NCI-H345 (cell line): ENCODE measurements around the gene OR1K1.
"Not testable (repeated sequence)": the region's sequence is repeated elsewhere in the genome, so short reads cannot be mapped to it uniquely, and the experiment has no call there.

Experiments
- DNase-seq: peaks from one replicate; lab custom pipeline; 2025; lab: John Stamatoyannopoulos, UW

Gene OR1K1

DNA sequence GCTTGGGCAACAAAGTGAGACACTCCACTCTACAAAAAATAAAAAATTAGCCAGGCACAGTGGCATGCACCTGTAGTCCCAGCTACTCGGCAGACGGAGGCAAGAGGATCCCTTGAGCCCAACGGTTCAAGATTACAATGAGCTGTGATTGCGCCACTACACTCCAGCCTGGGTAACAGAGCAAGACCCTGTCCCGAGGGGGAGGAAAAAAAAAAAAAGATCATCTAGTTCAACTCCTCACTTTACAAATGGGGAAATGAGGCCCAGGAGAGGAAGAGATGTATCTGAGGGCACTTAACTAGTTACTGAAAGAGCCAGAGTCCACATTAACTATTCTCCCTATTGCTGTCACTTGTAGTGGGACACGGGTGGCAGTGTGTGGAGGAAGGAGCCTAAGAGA is 14.6 kb downstream of the OR1K1 start:
- no peak for DNase-seq

DNA sequence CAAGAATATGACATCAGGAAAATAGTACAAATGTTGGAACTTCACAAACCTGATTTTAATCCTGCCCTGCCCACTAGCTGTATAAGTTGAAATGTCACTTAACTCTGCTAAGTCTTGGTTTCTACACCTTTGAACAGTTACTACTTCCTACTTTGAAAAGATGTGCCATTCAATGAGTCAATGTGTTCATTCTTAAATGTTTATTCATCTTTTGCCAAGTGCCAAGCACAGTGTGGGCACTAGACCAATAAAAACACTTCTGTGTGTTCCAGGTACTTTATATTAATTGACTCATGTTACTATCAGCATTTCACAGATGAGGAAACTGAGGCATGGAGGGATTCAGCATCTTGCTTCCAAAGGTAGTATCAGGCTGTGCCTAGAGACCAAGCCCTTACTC is 15.6 kb downstream of the OR1K1 start:
- DNase-seq = no peak

GRCh38 chr9:122816163-122816867 is 16.4 kb downstream of the OR1K1 start:
- DNase-seq = no peak

DNA sequence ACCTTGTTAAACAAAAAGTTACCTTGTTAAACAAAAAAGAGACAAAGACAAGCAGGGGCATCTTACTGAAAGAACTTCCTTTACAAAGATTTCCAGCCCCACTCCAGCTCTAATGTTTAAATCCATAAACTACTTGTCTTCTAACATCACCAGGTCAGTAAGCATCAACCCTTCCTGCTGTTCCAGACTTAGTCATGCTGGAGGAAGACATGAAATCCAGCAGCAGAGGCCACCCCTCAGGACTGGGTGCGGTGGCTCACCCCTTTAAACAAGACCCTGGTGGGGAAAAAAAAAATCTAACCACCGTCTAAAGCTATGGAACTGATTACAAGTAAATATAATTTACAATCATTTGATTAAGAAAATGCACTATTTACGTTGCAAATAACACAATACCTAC is 19.4 kb downstream of the OR1K1 start:
- DNase-seq = no peak

DNA sequence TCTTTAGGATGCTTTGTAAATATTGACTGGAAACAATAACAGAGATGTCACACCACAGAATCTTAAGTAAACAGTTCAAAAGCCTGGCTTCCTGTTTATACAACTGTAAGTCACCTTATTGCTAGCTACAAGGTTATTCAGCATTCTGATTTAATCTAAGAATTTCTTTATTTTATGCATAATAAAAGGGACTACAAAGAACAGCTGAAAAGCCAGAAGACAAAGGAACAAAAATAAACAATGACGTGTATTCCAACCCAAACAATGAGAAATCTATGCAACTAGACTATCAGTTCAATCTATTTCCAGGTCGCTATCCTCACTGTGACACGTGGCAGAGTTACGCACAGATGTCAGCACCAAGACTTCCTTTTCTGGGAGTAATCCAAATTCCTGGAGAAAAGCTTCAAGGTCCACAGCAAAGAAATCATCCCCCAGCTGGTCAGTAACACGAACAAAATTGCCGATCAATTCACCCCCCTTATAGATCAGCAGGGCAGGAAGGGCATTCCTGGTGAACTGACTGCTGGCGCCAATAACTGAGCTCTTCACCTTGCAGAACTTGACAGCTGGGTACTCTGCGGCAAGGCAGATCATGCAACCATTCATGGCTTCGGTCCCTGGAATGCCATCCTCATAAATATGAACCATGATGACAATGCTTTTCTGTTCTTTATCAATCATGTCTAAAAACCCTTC is 20.0 kb downstream of the OR1K1 start:
- DNase-seq = no peak

- no peak for DNase-seq
Observed at GRCh38 chr9:122820490-122820845, 20.5 kb downstream of the OR1K1 start.

DNA sequence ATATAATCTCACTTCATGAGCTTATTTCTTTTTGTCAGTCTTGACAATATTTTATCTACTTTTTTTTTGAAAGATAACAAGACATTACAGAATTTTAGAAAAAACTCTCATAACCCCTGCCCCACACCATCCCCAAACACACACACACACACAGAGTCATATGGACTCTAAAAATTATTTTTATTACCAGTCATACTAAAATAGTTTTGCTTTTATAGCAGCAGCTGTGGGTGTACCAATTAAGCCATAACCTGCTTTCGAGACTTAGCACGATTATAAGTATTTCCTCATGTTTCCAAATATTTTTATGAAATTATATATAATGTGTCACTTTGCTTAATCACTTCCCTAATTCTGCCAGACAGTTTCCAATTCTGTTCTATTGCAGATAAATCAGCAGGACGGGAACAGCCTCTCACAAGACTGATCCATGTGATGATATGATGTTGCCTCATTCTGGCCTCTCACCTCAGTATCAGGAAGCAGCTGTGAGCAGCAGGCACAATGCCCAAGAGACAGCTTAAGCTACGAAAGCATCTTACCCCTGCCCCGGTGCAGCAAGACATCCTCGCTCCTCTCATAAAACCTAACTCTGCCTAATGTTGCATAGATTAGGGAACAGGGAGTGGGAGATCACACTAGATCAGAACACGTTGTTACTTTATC is 21.5 kb downstream of the OR1K1 start:
- no peak for DNase-seq

- no peak for DNase-seq
Observed at GRCh38 chr9:122822056-122822455, 22.1 kb downstream of the OR1K1 start.

GRCh38 chr9:122822938-122823337 is 23.0 kb downstream of the OR1K1 start:
- no peak for DNase-seq

DNA sequence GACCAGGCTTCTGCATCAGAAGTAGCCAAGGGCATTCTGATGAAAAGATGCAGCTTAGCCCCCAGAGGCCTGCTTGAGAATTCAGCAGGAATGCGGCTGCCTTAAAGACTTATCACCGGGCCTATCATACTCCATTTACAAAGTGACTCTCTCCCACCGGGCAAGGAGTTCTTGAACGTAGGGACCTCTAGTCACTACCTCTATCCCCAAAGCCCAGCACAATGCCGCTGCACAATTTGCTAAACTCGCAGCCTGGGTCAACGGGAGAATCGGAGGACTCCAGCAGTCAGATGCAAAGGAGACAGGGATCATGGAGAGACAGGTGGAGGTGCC is 27.8 kb downstream of the OR1K1 start:
- peak; percentile 53 for DNase-seq

DNA sequence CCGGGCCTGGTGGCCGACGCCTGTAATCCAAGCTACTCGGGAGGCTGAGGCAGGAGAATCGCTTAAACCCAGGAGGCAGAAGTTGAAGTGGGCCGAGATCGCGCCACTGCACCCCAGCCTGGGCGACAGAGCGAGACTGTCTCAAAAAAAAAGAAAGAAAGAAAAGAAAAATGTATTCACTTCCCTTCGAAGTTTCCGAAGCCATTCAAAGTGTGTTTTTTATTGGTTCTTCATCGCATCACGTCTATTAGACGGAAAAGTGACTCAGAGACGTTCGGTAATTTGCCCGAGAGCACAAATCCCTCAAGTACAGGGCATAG is 29.0 kb downstream of the OR1K1 start:
- not testable (repeated sequence) for DNase-seq

DNA sequence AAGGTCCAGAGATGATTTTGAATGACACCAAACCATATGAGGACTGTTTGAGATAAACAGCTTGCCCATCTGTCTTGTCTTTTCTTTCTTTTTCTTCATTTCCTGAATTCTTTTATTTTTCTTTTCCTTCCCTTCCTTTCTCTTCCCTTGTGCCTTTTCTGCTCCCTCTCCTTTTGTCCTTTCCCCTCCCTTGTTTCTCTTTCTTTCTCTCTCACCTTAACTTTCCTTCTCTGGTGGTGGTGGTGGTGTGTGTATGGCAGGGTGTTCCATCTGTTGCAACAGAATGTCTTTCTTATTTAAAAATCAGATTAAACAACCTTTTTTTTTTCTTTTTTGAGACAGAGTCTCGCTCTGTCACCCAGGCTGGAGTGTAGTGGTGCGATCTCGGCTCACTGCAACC is 32.3 kb downstream of the OR1K1 start:
- no peak for DNase-seq

- DNase-seq = no peak
Observed at GRCh38 chr9:122835313-122835731, 35.4 kb downstream of the OR1K1 start.

DNA sequence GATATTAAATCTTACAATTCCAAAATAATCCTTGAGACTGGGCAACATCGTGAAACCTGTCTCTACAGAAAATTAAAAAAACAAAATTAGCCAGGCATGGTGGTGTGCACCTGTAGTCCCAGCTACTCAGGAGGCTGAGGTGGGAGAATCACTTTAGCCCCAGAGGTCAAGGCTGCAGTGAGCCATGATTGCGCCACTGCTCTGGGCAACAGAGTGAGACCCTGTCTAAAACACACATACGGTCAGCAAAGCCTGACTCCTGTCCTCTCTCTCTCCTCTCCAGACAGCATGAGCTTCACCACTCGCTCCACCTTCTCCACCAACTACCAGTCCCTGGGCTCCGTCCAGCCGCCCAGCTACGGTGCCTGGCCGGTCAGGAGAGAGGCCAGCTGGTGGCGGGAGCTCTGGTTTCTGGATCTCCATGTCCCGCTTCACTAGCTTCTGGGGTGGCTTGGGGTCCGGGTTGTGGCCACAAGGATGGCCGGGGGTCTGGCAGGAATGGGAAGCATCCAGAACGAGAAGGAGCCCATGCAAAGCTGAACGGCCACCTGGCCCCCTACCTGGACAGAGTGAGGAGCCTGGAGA is 37.4 kb downstream of the OR1K1 start:
- DNase-seq = no peak

DNA sequence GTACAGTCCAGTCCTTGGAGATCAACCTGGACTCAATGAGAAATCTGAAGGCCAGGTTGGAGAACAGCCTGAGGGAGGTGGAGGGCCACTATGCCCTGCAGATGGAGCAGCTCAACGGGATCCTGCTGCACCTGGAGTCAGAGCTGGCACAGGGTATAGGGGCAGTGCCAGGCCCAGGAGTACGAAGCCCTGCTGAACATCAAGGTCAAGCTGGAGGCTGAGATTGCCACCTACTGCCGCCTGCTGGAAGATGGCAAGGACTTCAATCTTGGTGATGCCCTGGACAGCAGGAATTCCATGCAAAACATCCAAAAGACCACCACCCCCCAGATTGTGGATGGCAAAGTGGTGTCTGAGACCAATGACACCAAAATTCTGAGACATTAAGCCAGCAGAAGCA is 38.5 kb downstream of the OR1K1 start:
- DNase-seq = not testable (repeated sequence)

DNA sequence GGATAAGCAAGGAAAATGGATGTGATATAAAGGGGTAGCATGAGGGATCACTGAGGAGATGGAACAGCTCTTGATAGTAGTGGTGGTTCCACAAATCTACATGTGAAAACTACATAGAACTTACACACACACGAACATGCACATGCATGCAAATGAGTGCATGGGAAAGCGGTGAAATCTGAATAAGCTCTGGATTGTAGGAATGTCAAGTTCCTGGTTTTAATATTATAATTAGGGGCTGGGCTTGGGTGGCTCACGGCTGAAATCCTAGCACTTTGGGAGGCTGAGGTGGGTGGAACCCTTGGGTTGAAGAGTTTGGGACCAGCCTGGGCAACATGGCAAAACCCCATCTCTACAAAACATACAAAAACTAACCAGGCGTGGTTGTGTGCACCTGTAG is 41.6 kb downstream of the OR1K1 start:
- no peak for DNase-seq

- no peak for DNase-seq
Observed at GRCh38 chr9:122844137-122844536, 44.2 kb downstream of the OR1K1 start.

DNA sequence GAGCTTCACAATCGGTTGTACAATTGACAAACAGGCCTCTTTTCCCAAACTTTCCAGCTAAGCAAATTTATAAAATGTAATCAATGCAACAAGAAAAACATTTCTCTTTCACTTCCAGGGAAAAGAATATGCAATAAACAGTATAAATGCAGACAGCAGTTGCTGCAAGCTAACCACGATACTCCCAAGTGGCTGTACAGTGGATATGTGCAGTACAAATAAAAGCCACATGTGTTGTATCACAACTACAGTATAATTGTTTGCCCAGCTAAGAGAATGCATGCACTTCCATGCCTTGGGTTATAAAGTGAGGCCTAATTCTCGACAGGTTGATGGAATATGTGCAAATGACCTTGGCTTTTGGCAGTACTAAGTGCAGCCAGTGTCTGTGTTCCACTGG is 45.2 kb downstream of the OR1K1 start:
- no peak for DNase-seq

GRCh38 chr9:122846371-122846940 is 46.5 kb downstream of the OR1K1 start:
- no peak for DNase-seq

- no peak for DNase-seq
Observed at GRCh38 chr9:122848256-122848943, 48.5 kb downstream of the OR1K1 start.
